Trophoblast cell (in vitro differentiated cells and primary cell): ENCODE measurements around the gene SLC16A12.
"Not testable (repeated sequence)": the region's sequence is repeated elsewhere in the genome, so short reads cannot be mapped to it uniquely, and the experiment has no call there.

Experiments used
- DNase-seq, 2 donors: peaks; one replicate each; pipeline ENCODE4 v3.0.0-alpha.2; 2016
- H2AFZ ChIP-seq: 2 replicates; pipeline ENCODE4 v1.6.1; 2013; ENCODE audit warnings: low read length, moderate library complexity, mild to moderate bottlenecking; ENCODE audit not compliant: insufficient read depth, poor library complexity
- H2AK5ac ChIP-seq: 2 replicates; pipeline ENCODE4 v1.6.1; 2013; ENCODE audit warnings: mild to moderate bottlenecking, low read length
- H2BK120ac ChIP-seq: 2 replicates; pipeline ENCODE4 v1.6.1; 2013; ENCODE audit warnings: low read length, mild to moderate bottlenecking, moderate library complexity; ENCODE audit not compliant: insufficient read depth, poor library complexity
- H2BK12ac ChIP-seq: 2 replicates; pipeline ENCODE4 v1.6.1; 2013; ENCODE audit warnings: mild to moderate bottlenecking, low read length, moderate library complexity
- H2BK5ac ChIP-seq: 2 replicates; pipeline ENCODE4 v1.6.1; 2013; ENCODE audit warnings: low read length, low read depth, moderate library complexity, mild to moderate bottlenecking; ENCODE audit not compliant: poor library complexity
- H3K14ac ChIP-seq: 2 replicates; pipeline ENCODE4 v1.6.1; 2013; ENCODE audit warnings: mild to moderate bottlenecking, low read length
- H3K18ac ChIP-seq: 2 replicates; pipeline ENCODE4 v1.6.1; 2013; ENCODE audit warnings: mild to moderate bottlenecking, low read length
- H3K23ac ChIP-seq: 2 replicates; pipeline ENCODE4 v1.6.1; 2013; ENCODE audit warnings: low read length
- H3K27ac ChIP-seq: 2 replicates; pipeline ENCODE4 v1.5.1; 2013; ENCODE audit warnings: low read depth, mild to moderate bottlenecking, inconsistent platforms, low read length, moderate library complexity
- H3K27me3 ChIP-seq: 2 replicates; pipeline ENCODE4 v1.6.1; 2013; ENCODE audit warnings: inconsistent platforms, mild to moderate bottlenecking, low read length, moderate library complexity; ENCODE audit not compliant: insufficient read depth
- H3K36me3 ChIP-seq, 2 experiments: 1 replicate in 1 of 2; 2 replicates in 1 of 2; pipeline ENCODE4 v1.6.1; 2013; ENCODE audit warnings: low read length in 2 of 2, mild to moderate bottlenecking in 2 of 2, moderate library complexity in 1 of 2; ENCODE audit not compliant: insufficient read depth in 2 of 2, control insufficient read depth in 1 of 2
- H3K4ac ChIP-seq: 2 replicates; pipeline ENCODE4 v1.6.1; 2013; ENCODE audit warnings: low read depth, mild to moderate bottlenecking, low read length, moderate library complexity
- H3K4me1 ChIP-seq, 2 experiments: 1 replicate in 1 of 2; 2 replicates in 1 of 2; pipeline ENCODE4 v1.6.1; 2013; ENCODE audit warnings: low read length in 2 of 2, mild to moderate bottlenecking in 2 of 2, moderate library complexity in 1 of 2; ENCODE audit not compliant: insufficient read depth in 2 of 2, control insufficient read depth in 1 of 2
- H3K4me2 ChIP-seq: 2 replicates; pipeline ENCODE4 v1.6.1; 2013; ENCODE audit warnings: inconsistent platforms, mild to moderate bottlenecking, low read length, moderate library complexity
- H3K4me3 ChIP-seq: 2 replicates; pipeline ENCODE4 v1.5.1; 2013; ENCODE audit warnings: mild to moderate bottlenecking, low read depth, low read length, inconsistent platforms
- H3K79me1 ChIP-seq: one replicate; pipeline ENCODE4 v1.6.1; 2013; ENCODE audit warnings: low read length
- H3K79me2 ChIP-seq: 2 replicates; pipeline ENCODE4 v1.6.1; 2013; ENCODE audit warnings: low read length, mild to moderate bottlenecking; ENCODE audit not compliant: control insufficient read depth, insufficient read depth, poor library complexity
- H3K9ac ChIP-seq: 2 replicates; pipeline ENCODE4 v1.6.1; 2013; ENCODE audit warnings: mild to moderate bottlenecking, low read length
- H3K9me3 ChIP-seq: 2 replicates; pipeline ENCODE4 v1.6.1; 2013; ENCODE audit warnings: low read depth, mild to moderate bottlenecking, control low read depth, inconsistent platforms, low read length; ENCODE audit not compliant: insufficient read depth
- H4K12ac ChIP-seq: 2 replicates; pipeline ENCODE4 v1.6.1; 2013; ENCODE audit warnings: low read depth, mild to moderate bottlenecking, low read length, moderate library complexity
- H4K8ac ChIP-seq: 2 replicates; pipeline ENCODE4 v1.6.1; 2013; ENCODE audit warnings: low read depth, mild to moderate bottlenecking, low read length, moderate library complexity
- H4K91ac ChIP-seq: one replicate; pipeline ENCODE4 v1.6.1; 2013; ENCODE audit warnings: low read depth, mild to moderate bottlenecking, low read length, moderate library complexity
- WGBS: extraction: QIAGEN DNeasy Blood & Tissue Kit; methylation state at CpG from one replicate; pipeline ENCODE4 v1.1.7; 2013; ENCODE audit warnings: missing lambda C conversion rate; ENCODE audit not compliant: insufficient read length, insufficient coverage; ENCODE audit errors: extremely low coverage; 5-methylcytosine and 5-hydroxymethylcytosine counted together

SLC16A12 gene

GRCh38 chr10:89532476-89532875 lies 2.9 kb downstream of the SLC16A12 start:
- WGBS = no CpG with 5 or more reads among the region's 3 CpGs
- Histone ChIP-seq H3K27me3 (peaks cover 12% of the 10 kb centered on the region), H3K27ac (no peak overlapping the region), H2BK120ac (no peak overlapping the region), H2AK5ac (no peak overlapping the region), H4K91ac (no peak overlapping the region), H3K9ac (no peak overlapping the region), H3K23ac (no peak overlapping the region), H3K4me2 (no peak overlapping the region), H3K79me2 (no peaks in the 10 kb centered on the region), H3K4ac (no peak overlapping the region), H2BK12ac (no peak overlapping the region), H3K4me3 (no peak overlapping the region), H3K36me3 (no peaks in the 10 kb centered on the region), H3K18ac (no peak overlapping the region), H3K79me1 (no peaks in the 10 kb centered on the region), H3K4me1 (peaks cover 9 to 10% of the 10 kb centered on the region in 2 experiments), H3K9me3 (no peaks in the 10 kb centered on the region), H3K14ac (no peak overlapping the region), H4K8ac (no peak overlapping the region), H2AFZ (no peak overlapping the region), H4K12ac (no peak overlapping the region), H2BK5ac (no peak overlapping the region)
- no peak for DNase-seq

GRCh38 chr10:89531359-89531758 lies 4.0 kb downstream of the SLC16A12 start:
- Histone ChIP-seq H4K91ac (no peak overlapping the region), H3K18ac (no peak overlapping the region), H3K79me2 (no peaks in the 10 kb centered on the region), H3K14ac (no peak overlapping the region), H2AFZ (no peak overlapping the region), H2AK5ac (no peak overlapping the region), H2BK120ac (no peak overlapping the region), H3K4ac (no peak overlapping the region), H3K4me1 (peaks cover 9 to 10% of the 10 kb centered on the region in 2 experiments), H2BK12ac (no peak overlapping the region), H3K27ac (no peak overlapping the region), H3K79me1 (no peaks in the 10 kb centered on the region), H3K9ac (no peak overlapping the region), H3K4me2 (no peak overlapping the region), H3K36me3 (no peaks in the 10 kb centered on the region), H3K23ac (no peak overlapping the region), H3K9me3 (no peaks in the 10 kb centered on the region), H4K12ac (no peak overlapping the region), H2BK5ac (no peak overlapping the region), H4K8ac (no peak overlapping the region), H3K27me3 (peaks cover 12% of the 10 kb centered on the region), H3K4me3 (no peak overlapping the region)
- no CpG with 5 or more reads among the region's 3 CpGs for WGBS
- DNase-seq = no peak

- H4K8ac ChIP-seq, H2BK120ac ChIP-seq, H3K14ac ChIP-seq, H3K18ac ChIP-seq, H2AK5ac ChIP-seq, H2AFZ ChIP-seq, H3K4me2 ChIP-seq, H2BK12ac ChIP-seq, H3K4ac ChIP-seq, H3K27me3 ChIP-seq, H3K4me3 ChIP-seq, H3K9ac ChIP-seq, H3K79me1 ChIP-seq, H3K27ac ChIP-seq, H3K36me3 ChIP-seq, H3K23ac ChIP-seq, H4K91ac ChIP-seq, H3K4me1 ChIP-seq, H2BK5ac ChIP-seq, H4K12ac ChIP-seq, H3K79me2 ChIP-seq, H3K9me3 ChIP-seq: not testable (repeated sequence)
- peak; percentile 56 to 80 for DNase-seq
- WGBS = no CpG with 5 or more reads among the region's 6 CpGs
These were observed 5.7 kb downstream of the SLC16A12 start for GRCh38 chr10:89529711-89530110.

GRCh38 chr10:89526358-89526757 lies 9.0 kb downstream of the SLC16A12 start:
- Histone ChIP-seq H3K14ac (no peak overlapping the region), H3K79me2 (no peaks in the 10 kb centered on the region), H4K91ac (no peak overlapping the region), H2BK120ac (no peak overlapping the region), H3K18ac (no peak overlapping the region), H3K4ac (no peak overlapping the region), H3K79me1 (no peaks in the 10 kb centered on the region), H3K4me2 (no peak overlapping the region), H3K27ac (no peak overlapping the region), H3K27me3 (no peaks in the 10 kb centered on the region), H4K12ac (no peak overlapping the region), H3K9ac (no peak overlapping the region), H3K4me1 (no peaks in the 10 kb centered on the region), H3K4me3 (no peak overlapping the region), H2BK12ac (no peak overlapping the region), H2AK5ac (no peak overlapping the region), H3K36me3 (no peaks in the 10 kb centered on the region), H2BK5ac (no peak overlapping the region), H3K9me3 (no peaks in the 10 kb centered on the region), H3K23ac (no peak overlapping the region), H4K8ac (no peak overlapping the region), H2AFZ (no peak overlapping the region)
- WGBS = no CpG with 5 or more reads among the region's 4 CpGs
- DNase-seq = no peak
